Liver (tissue), 2 donors: ENCODE results near the gene CTNNA2.

ENCODE experiments used
- FOXA1 ChIP-seq: IDR thresholded peaks from 2 replicates; pipeline ENCODE4 v1.6.1; 2016; ENCODE audit warnings: antibody characterized with exemption
- TF ChIP-seq, protein P1 (sequence below): fragments of 150-350 bp; IDR thresholded peaks from 2 replicates; pipeline ENCODE4 v1.5.1; 2017; ENCODE audit warnings: improper control_type of control experiment, low read depth, low read length; ENCODE audit not compliant: missing input control
- donor health status: healthy.

DNA sequence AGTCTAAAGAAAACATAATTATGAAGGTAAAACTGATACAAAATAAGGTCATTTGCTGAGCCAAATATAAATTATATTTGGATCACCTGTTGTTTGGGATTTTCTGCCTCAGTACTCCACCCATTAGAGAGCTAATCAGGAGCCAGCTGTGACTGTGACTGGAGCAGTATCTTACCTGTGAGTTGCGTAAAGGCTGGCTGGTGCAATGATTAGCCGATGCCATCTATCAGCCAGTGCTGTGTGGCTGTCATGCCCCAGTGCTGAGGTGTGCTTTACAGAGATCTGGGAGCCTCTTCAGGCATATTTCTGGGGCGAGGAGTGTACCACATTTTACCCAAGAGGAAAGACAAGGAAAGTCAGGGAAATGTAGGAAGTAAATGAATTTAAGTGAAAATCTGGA is 599.9 kb downstream of the CTNNA2 start:
- TF ChIP-seq, protein P1, sequence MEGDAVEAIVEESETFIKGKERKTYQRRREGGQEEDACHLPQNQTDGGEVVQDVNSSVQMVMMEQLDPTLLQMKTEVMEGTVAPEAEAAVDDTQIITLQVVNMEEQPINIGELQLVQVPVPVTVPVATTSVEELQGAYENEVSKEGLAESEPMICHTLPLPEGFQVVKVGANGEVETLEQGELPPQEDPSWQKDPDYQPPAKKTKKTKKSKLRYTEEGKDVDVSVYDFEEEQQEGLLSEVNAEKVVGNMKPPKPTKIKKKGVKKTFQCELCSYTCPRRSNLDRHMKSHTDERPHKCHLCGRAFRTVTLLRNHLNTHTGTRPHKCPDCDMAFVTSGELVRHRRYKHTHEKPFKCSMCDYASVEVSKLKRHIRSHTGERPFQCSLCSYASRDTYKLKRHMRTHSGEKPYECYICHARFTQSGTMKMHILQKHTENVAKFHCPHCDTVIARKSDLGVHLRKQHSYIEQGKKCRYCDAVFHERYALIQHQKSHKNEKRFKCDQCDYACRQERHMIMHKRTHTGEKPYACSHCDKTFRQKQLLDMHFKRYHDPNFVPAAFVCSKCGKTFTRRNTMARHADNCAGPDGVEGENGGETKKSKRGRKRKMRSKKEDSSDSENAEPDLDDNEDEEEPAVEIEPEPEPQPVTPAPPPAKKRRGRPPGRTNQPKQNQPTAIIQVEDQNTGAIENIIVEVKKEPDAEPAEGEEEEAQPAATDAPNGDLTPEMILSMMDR: no peak
- TF ChIP-seq FOXA1: no peak
